Panc1 (cell line): ENCODE measurements around the gene SLC38A10. TPM values are rescaled to one million over a fixed set of nuclear protein-coding genes. Genes with fewer than 3 reads are reported as not detected.

ENCODE experiments used
- ATAC-seq: fragments of 200-7000 bp; cut with Tn5 transposase; 2 replicates; pipeline ENCODE4 v1.9.1; 2020; ENCODE audit warnings: mild to moderate bottlenecking, moderate library complexity
- BruUV-seq: library from RNA; stranded (reverse); fragments of 400-500 nt; replicated peaks from 2 replicates; lab custom pipeline; 2021; lab: Mats Ljungman, UMichigan
- CTCF ChIA-PET: fragments of 300-600 bp; sonication (Branson Sonifier 250); formaldehyde crosslinking; loops from one replicate; lab custom pipeline; 2022; ENCODE audit warnings: antibody characterized with exemption; lab: Charles Lee
- POLR2A ChIA-PET: fragments of 300-600 bp; sonication (Branson Sonifier 250); formaldehyde crosslinking; loops from one replicate; lab custom pipeline; 2022; ENCODE audit warnings: antibody characterized with exemption; lab: Charles Lee
- DNase-seq: peaks from one replicate; pipeline ENCODE4 v3.0.0-alpha.2; 2010; ENCODE audit warnings: low read depth, low spot score
- H3K27ac ChIP-seq: 2 replicates; pipeline ENCODE4 v1.5.1; 2011; ENCODE audit warnings: mild to moderate bottlenecking, low read length, inconsistent platforms
- H3K27me3 ChIP-seq: fragments of 200-500 bp; sonication (Bioruptor generic); 2 replicates; pipeline ENCODE4 v1.6.0; 2014; ENCODE audit warnings: low read length, inconsistent platforms; ENCODE audit not compliant: control insufficient read depth, insufficient read depth
- H3K36me3 ChIP-seq: fragments of 200-500 bp; sonication (Bioruptor generic); 2 replicates; pipeline ENCODE4 v1.5.1; 2014; ENCODE audit warnings: inconsistent platforms, mild to moderate bottlenecking, low read length, moderate library complexity; ENCODE audit not compliant: control insufficient read depth, insufficient read depth
- H3K4me1 ChIP-seq: 2 replicates; pipeline ENCODE4 v1.5.1; 2011; ENCODE audit warnings: inconsistent platforms, mild to moderate bottlenecking, low read length, moderate library complexity; ENCODE audit not compliant: control insufficient read depth, insufficient read depth
- H3K4me3 ChIP-seq, 2 experiments: 2 replicates each; pipeline ENCODE4 v1.5.1; 2011 to 2012; ENCODE audit warnings: low read depth in 2 of 2, low read length in 2 of 2, mild to moderate bottlenecking in 2 of 2, inconsistent platforms in 1 of 2, moderate library complexity in 1 of 2
- H3K9me3 ChIP-seq: fragments of 200-500 bp; sonication (Bioruptor generic); 2 replicates; pipeline ENCODE4 v1.5.1; 2014; ENCODE audit warnings: low read depth, mild to moderate bottlenecking, inconsistent platforms, low read length, moderate library complexity; ENCODE audit not compliant: control insufficient read depth, insufficient read depth
- CTCF ChIP-seq: fragments of 450-650 bp; IDR thresholded peaks from 2 replicates; pipeline ENCODE4 v1.5.1; 2017; ENCODE audit warnings: mild to moderate bottlenecking
- POLR2AphosphoS5 ChIP-seq: IDR thresholded peaks from 2 replicates; pipeline ENCODE4 v1.6.1; 2012; ENCODE audit warnings: mild to moderate bottlenecking, low read depth, low read length, moderate library complexity
- REST ChIP-seq, 2 experiments: IDR thresholded peaks; 2 replicates each; pipeline ENCODE4 v1.6.1; 2011 to 2012; ENCODE audit warnings: low read depth in 2 of 2, control low read depth in 1 of 2, low read length in 1 of 2, mild to moderate bottlenecking in 1 of 2, moderate library complexity in 1 of 2; ENCODE audit not compliant: insufficient read depth in 1 of 2
- SIN3A ChIP-seq: IDR thresholded peaks from 2 replicates; pipeline ENCODE4 v1.6.1; 2012; ENCODE audit warnings: low read depth, mild to moderate bottlenecking, low read length, moderate library complexity, borderline replicate concordance; ENCODE audit not compliant: insufficient read depth
- TCF7L2 ChIP-seq: IDR thresholded peaks from 2 replicates; pipeline ENCODE4 v1.6.1; 2011; ENCODE audit warnings: mild to moderate bottlenecking, low read depth, low read length, inconsistent platforms
- in situ Hi-C: cut with HindIII; loops from 2 replicates; pipeline ENCODE4 v1.10.0; 2016; ENCODE audit warnings: low sequenced_read_pairs, low pct_unique_long_range_greater_than_20kb
- intact Hi-C: fragments of 100-400 bp; cut with micrococcal nuclease; formaldehyde crosslinking; loops from one replicate; pipeline ENCODE4 v1.10.0; 2022; ENCODE audit not compliant: unreplicated experiment
- total RNA-seq: library from RNA; stranded (reverse); gene quantifications from one replicate; pipeline ENCODE4 v1.2.1, GENCODE V29; 2021; ENCODE audit not compliant: unreplicated experiment

SLC38A10 gene
- total RNA-seq, 1 experiment from 2014 or later = 188 TPM

GRCh38 chr17:81207610-81208581 lies 87.2 kb downstream of the SLC38A10 start:
- Histone ChIP-seq H3K4me1 (no peaks in the 10 kb centered on the region), H3K9me3 (no peaks in the 10 kb centered on the region), H3K27me3 (no peaks in the 10 kb centered on the region), H3K36me3 (no peaks in the 10 kb centered on the region), H3K4me3 (no peak overlapping the region), H3K27ac (no peak overlapping the region)
- POLR2A ChIA-PET = no interaction called here
- ATAC-seq (no peak), DNase-seq (no peak)
- CTCF ChIA-PET = interaction anchor here (0.6 kb wide), 1 partner anchor 225 kb away, joined by 3 read pairs; no protein-coding TSS in a partner anchor
- TF ChIP-seq TCF7L2 = no peak
- TF ChIP-seq SIN3A = no peak
- TF ChIP-seq POLR2AphosphoS5 = no peak
- no peak for TF ChIP-seq REST (IDR thresholded peaks at IDR 0.05; ENCODE audit: insufficient read depth in 1 of 2, low read depth in 2 of 2, low read length in 1 of 2)
- no peak for TF ChIP-seq CTCF
- intact Hi-C loops (no loop called here), in situ Hi-C loops (loop anchor here (5.0 kb wide), 1 partner anchor 66 kb away; no protein-coding TSS in a partner anchor)
- BruUV-seq = no TSS peak

- DNase-seq = no peak
- no peak overlapping the region for H3K4me3 ChIP-seq
- intact Hi-C loops = no loop called here
- no peaks in the 10 kb centered on the region for H3K4me1 ChIP-seq
- H3K36me3 ChIP-seq = no peaks in the 10 kb centered on the region
- H3K27ac ChIP-seq = no peak overlapping the region
- no peaks in the 10 kb centered on the region for H3K9me3 ChIP-seq
- ATAC-seq = no peak
- ChIA-PET POLR2A (no interaction called here), CTCF (no interaction called here)
- TF ChIP-seq CTCF = no peak
- TF ChIP-seq REST (IDR thresholded peaks at IDR 0.05; ENCODE audit: insufficient read depth in 1 of 2, low read depth in 2 of 2, low read length in 1 of 2) = no peak
- TF ChIP-seq TCF7L2 = no peak
- no peak for TF ChIP-seq POLR2AphosphoS5
- in situ Hi-C loops = loop anchor here (5.0 kb wide), 1 partner anchor 64 kb away; no protein-coding TSS in a partner anchor
- BruUV-seq = no TSS peak
- H3K27me3 ChIP-seq = no peaks in the 10 kb centered on the region
Measured at GRCh38 chr17:81206657-81207056, 88.5 kb downstream of the SLC38A10 start.
